ENCODE results near the gene MS4A2.
"Not testable (repeated sequence)": the region's sequence is repeated elsewhere in the genome, so short reads cannot be mapped to it uniquely, and the experiment has no call there.

MS4A2 gene

GRCh38 chr11:60104471-60105115 is 16.1 kb downstream of the MS4A2 start:
- not testable (repeated sequence) for DNase-seq

DNA sequence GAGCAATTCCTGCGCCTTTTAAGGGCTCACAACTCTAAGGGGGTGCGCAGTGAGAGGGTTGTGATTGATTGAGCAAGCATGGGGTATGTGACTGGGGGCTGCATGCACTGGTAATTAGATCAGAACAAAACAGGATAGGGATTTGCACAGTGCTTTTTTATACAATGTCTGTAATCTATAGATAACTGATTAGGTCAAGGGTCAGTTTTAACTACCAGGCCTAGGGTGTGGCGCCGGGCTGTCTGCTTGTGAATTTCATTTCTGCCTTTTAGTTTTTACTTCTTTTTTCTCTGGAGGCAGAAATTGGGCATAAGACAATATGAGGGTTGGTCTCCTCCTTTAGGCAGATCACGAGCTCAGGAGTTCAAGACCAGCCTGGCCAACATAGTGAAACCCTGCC is 20.2 kb downstream of the MS4A2 start:
- DNase-seq = not testable (repeated sequence)

- no peak for DNase-seq
These were observed 23.3 kb downstream of the MS4A2 start for GRCh38 chr11:60111793-60112192.

DNA sequence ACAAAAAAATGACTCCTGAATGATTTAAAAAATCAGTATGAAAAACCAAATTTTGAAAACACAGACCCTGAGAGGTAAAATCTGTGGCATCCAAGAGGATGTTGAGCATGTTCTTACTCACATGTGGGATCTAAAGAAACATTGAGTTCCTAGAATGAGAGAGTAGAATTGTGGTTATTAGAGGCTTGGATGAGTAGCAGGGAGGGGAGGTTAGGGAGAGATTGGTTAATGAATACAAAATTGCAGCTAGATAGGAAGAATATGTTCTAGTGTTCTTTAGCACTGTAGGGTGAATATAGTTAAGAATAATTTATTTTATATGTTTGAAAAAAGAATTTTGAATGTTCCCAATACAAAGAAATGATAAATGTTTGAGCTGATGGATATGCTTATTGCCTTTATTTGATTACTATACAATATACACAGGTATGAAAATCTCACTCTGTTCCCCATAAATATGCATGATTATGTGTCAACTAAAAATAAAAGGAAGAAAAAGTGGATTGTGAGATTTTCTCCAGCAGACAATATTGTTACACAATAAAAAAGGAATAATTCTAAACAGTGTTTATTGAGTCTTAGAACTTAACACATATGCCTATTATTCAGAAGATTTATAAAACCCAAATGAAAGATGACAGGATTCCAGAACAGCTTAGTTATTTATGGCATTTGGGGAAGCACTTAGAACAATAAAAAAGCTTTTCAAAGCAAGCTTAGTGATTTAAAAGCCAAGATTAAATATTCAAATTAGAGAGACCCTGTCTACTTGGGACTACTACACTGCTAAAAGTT is 28.7 kb downstream of the MS4A2 start:
- DNase-seq = no peak

DNA sequence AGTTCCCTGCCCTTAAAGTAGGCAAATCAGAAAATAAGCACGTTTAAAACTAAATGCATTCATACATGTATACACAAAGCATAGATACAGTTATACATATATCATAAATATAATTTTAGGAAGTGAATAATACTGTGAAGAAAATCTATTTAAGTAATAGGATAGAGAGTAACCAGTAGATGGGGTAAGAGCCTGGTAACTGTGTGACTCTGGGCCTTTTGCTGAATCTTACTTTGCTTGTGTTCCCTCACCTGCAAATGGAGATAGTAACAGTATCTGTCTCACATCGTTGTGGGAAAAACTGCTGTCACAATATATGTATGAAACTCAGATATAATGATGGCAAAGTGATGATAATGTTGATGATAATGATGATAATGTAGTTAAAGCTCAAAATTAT is 29.9 kb downstream of the MS4A2 start:
- DNase-seq = no peak

- DNase-seq = no peak
These were observed 31.2 kb downstream of the MS4A2 start for GRCh38 chr11:60119710-60120109.

- peak in 1 of 3 experiments; percentile 16 for DNase-seq
These were observed 32.8 kb downstream of the MS4A2 start for GRCh38 chr11:60121264-60121663.

DNA sequence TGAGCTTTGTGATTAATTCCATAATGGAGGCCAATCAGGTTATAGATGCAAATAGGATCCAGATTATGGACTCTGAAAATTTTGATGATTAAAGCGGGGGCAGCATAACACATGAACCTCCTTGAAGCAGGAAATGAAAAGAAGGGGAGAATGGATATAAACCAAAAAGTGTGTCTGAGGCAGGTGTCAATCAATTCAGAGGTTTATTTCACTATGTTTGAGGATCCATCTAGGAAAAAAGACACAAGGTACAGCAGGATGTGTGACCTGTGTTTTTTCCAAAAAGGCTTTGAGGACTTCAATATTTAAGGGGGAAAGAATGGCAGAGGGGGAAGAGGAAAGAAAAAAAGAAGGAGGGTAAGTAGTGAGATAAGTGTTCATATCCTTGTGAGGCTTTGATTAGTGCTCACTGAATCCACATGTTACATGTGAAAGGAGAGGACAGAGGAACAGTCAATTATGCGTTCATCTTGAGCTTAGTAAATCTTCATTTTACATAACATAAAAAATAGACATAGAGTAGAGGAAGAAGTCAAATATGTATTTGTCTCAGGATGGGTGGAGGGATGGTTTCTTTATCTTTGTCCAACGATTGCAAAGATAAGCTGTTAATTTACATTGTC is 34.1 kb downstream of the MS4A2 start:
- no peak for DNase-seq

- no peak for DNase-seq
These were observed 36.5 kb downstream of the MS4A2 start for GRCh38 chr11:60124802-60125432.

GRCh38 chr11:60125956-60126585 is 37.6 kb downstream of the MS4A2 start:
- DNase-seq = no peak

DNA sequence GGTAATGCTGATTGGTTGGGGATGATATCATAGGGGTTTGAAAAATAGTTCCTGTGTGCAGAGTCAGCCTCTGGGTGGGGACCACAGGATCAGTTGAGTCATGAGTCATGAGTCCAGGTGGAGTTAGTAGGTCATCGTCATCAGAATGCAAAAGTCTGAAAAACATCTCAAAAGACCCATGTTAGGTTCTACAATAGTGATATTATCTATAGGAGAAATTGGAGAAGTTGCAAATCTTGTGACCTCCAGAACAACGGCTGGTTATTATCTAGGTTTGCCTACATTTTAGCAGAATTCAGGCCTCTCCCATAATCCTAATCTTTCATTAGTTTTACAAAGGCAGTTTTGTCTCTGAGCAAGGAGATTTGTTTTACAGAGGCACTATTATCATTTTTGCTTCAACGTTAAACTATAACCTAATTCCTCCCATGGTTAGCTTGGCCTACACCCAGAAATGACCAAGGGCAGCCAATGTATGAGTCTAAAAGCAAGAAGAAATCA is 38.9 kb downstream of the MS4A2 start:
- DNase-seq = no peak

GRCh38 chr11:60128376-60128775 is 39.9 kb downstream of the MS4A2 start:
- no peak for DNase-seq

DNA sequence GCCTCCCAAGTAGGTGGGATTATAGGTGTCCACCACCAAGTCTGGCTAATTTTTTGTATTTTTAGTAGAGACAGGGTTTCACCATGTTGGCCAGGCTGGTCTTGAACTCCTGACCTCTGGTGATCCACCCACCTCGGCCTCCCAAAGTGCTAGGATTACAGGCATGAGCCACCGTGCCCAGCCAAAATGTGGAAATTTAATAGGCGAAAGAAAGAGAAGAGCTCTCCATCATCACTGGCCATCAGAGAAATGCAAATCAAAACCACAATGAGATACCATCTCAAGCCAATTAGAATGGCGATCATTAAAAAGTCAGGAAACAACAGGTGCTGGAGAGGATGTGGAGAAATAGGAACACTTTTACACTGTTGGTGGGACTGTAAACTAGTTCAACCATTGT is 40.4 kb downstream of the MS4A2 start:
- not testable (repeated sequence) for DNase-seq

DNA sequence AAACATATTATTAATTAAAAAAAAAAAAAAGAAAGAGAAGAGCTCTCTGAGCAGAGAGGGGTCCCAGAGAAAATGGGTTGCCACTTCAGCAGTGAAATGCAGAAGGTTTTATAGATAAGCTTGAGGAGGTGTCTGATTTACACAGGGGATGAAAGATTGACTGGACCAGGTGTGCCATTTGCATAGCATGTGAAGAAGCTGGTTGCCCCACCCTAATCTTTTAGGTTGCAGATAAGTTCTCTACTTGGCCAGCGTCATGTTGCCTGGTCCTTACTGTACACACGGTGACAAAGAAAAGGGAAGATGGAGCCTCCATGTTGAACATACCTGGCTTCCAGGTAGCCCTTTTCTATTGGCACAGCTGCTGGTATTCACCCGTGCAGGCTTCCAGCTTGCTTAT is 41.4 kb downstream of the MS4A2 start:
- no peak for DNase-seq

DNA sequence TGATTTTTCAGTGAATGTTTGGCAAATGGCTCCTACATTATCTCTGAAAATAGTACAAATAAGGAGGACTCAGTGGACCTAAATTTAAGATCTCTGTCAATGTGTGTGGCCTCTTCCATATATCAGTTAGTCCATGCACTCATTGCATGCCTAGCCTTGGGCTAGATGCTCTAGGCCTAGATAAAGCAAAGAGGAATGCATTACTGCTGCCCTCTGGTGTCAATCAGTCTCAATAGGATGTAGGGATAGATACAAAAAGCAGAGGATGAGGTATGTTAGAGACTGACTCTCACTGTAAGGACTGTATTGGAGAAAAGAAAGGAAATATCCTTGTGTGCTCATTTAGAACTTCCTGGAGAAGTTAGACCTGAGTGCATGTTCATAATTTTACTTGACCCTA is 42.0 kb downstream of the MS4A2 start:
- peak in 2 of 3 experiments; percentile 13 to 62 for DNase-seq

- no peak for DNase-seq
These were observed 43.4 kb downstream of the MS4A2 start for GRCh38 chr11:60131912-60132311.

- no peak for DNase-seq
These were observed 45.5 kb downstream of the MS4A2 start for GRCh38 chr11:60133917-60134316.

DNA sequence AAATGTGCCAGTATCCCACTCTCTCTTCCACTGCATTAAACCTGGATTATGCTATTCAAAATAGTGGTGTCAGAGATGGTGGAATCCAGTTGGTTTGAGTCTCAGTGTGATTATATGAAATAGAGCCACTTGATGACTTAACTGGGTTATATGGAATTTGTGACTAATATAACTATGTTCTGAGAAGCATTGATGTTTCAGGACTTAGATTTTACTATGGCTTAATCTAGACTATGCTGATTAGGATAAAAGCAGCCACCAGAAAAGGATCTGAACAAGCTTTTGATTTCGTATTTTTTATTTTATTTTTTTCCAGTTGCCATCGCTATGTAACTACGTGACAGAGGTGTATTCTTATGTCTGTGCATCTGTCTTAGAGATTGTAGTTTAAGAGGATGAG is 55.3 kb downstream of the MS4A2 start:
- DNase-seq = no peak

DNA sequence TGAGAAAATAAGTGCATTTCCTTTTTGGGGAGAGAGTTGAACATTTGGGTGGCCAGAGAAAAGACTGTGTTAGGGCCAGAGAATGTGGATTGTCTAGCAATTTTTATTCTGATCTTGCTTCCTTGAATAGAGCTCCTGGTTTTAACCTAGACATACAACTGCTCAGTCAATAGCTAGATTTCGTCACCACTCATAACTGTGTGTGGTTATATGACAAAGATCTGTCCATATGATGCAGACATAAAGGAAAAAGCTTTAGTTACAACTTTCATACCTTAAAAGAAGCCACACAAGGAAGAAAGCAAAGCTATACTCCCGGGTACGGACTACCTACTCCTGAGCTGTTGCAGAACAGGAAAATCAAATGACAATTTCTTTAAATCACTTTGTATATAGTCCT is 57.2 kb downstream of the MS4A2 start:
- no peak for DNase-seq
